Common myeloid progenitor, CD34-positive (primary cell): Measurements from ENCODE around the gene PAX8.

Source experiments
- CTCF ChIA-PET: fragments of 350-600 bp; sonication (Branson Sonifier 250); formaldehyde crosslinking; loops from one replicate; lab custom pipeline; 2021; ENCODE audit warnings: antibody characterized with exemption; lab: Charles Lee
- POLR2A ChIA-PET: fragments of 350-600 bp; sonication (Branson Sonifier 250); formaldehyde crosslinking; loops from one replicate; lab custom pipeline; 2021; ENCODE audit warnings: antibody characterized with exemption; lab: Charles Lee
- DNase-seq, 3 donors: peaks; one replicate each; pipeline versions ENCODE4 v3.0.0 to v3.0.0-alpha.2; 2013
- H3K27ac ChIP-seq, 2 experiments: 1 replicate in 1 of 2; 2 replicates in 1 of 2; pipeline ENCODE4 v1.7.0; 2013; ENCODE audit warnings: inconsistent platforms in 2 of 2, low read length in 2 of 2, mild to moderate bottlenecking in 2 of 2, low read depth in 1 of 2, moderate library complexity in 1 of 2; ENCODE audit not compliant: severe bottlenecking in 2 of 2, insufficient read depth in 1 of 2, poor library complexity in 1 of 2
- H3K27me3 ChIP-seq, 5 experiments: replicated peaks in 2 of 5; 1 replicate in 3 of 5; 2 replicates in 2 of 5; pipeline versions ENCODE4 v1.6.1 to v1.7.0; 2013; ENCODE audit warnings: low read length in 4 of 5, mild to moderate bottlenecking in 2 of 5, moderate library complexity in 2 of 5, inconsistent platforms in 1 of 5; ENCODE audit not compliant: insufficient read depth in 5 of 5, control insufficient read depth in 4 of 5
- H3K36me3 ChIP-seq, 4 experiments: 1 replicate in 2 of 4; 2 replicates in 2 of 4; pipeline versions ENCODE4 v1.6.1 to v1.7.0; 2013; ENCODE audit warnings: low read length in 3 of 4, control low read depth in 1 of 4, mild to moderate bottlenecking in 1 of 4; ENCODE audit not compliant: control insufficient read depth in 4 of 4, insufficient read depth in 4 of 4
- H3K4me1 ChIP-seq, 4 experiments: 1 replicate in 3 of 4; 2 replicates in 1 of 4; pipeline versions ENCODE4 v1.6.1 to v1.7.1; 2013; ENCODE audit warnings: low read length in 3 of 4, mild to moderate bottlenecking in 3 of 4, control low read depth in 1 of 4, inconsistent platforms in 1 of 4, moderate library complexity in 1 of 4; ENCODE audit not compliant: control insufficient read depth in 4 of 4, insufficient read depth in 4 of 4; ENCODE audit errors: control extremely low read depth in 1 of 4
- H3K4me3 ChIP-seq, 7 experiments: 1 replicate in 4 of 7; 2 replicates in 3 of 7; pipeline versions ENCODE4 v1.5.1 to v1.7.0; 2013; ENCODE audit warnings: mild to moderate bottlenecking in 7 of 7, low read length in 6 of 7, moderate library complexity in 6 of 7, inconsistent platforms in 2 of 7, low read depth in 2 of 7, control low read depth in 1 of 7; ENCODE audit not compliant: insufficient read depth in 4 of 7, control insufficient read depth in 1 of 7; ENCODE audit errors: extremely low read depth in 1 of 7
- H3K9me3 ChIP-seq, 5 experiments: 1 replicate in 4 of 5; 2 replicates in 1 of 5; pipeline versions ENCODE4 v1.6.1 to v1.7.1; 2013; ENCODE audit warnings: low read length in 4 of 5, mild to moderate bottlenecking in 2 of 5, inconsistent platforms in 1 of 5, low read depth in 1 of 5, moderate library complexity in 1 of 5; ENCODE audit not compliant: control insufficient read depth in 4 of 5, insufficient read depth in 2 of 5; ENCODE audit errors: control extremely low read depth in 1 of 5
- WGBS: methylation state at CpG from one replicate; pipeline ENCODE4 v1.1.5; 2013; ENCODE audit not compliant: insufficient coverage; 5-methylcytosine and 5-hydroxymethylcytosine counted together

The PAX8 gene

DNA sequence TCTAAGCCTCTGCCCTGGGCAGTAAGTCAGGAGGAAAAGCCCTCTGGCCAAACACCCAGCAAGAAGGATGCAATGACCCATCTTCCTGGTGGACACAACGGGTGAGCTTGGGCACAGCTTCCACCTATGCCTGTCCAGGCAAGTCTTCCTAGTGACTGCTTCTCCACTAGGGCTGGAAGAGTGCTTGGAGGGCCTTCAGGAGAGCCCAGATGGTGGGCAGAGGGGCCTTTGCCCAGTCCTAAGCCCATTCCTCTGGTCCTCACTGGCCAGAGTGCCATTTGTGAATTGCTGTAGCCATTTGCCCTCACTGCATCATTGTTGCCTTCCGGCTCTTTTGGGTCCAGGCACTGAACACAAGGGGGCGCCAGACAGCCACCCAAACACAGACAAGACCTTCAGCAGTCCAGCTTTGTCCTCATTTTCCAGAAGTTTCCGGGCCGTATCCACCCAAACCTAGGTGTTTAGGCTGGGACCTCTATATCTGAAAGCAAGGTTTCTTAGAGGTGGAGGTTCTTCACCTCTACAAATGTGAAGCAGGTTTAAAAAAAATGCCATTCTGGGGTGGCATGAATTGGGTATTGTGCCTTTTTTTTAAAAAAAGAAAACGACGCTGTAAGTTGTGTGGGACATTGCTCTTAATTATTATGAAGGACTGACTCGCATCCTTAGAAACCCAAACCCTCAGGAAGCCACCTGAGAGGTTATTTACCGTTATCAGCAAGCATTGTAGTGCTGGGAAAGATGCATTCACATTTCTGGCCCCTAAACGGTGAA, 29.5 kb downstream of the PAX8 start:
- no peaks in the 10 kb centered on the region for H3K9me3 ChIP-seq
- 38% methylated on average over 10 of the region's 10 CpGs for WGBS
- peaks cover 3 to 53% (median 18%) of the 10 kb centered on the region in 4 experiments for H3K4me1 ChIP-seq
- H3K27me3 ChIP-seq: no peaks in the 10 kb centered on the region
- no peak overlapping the region for H3K4me3 ChIP-seq
- no peak overlapping the region for H3K27ac ChIP-seq
- DNase-seq: peak; percentile 69 to 79 (median 75)
- H3K36me3 ChIP-seq: no peaks in the 10 kb centered on the region
- ChIA-PET POLR2A (interaction anchor here (0.6 kb wide), 1 partner anchor 107 kb away, joined by 3 read pairs; no protein-coding TSS in a partner anchor), CTCF (interaction anchor here (0.8 to 13.8 kb wide), 17 partner anchors 8 to 159 kb away, joined by 4 to 146 read pairs (median 13); no protein-coding TSS in a partner anchor)

DNA sequence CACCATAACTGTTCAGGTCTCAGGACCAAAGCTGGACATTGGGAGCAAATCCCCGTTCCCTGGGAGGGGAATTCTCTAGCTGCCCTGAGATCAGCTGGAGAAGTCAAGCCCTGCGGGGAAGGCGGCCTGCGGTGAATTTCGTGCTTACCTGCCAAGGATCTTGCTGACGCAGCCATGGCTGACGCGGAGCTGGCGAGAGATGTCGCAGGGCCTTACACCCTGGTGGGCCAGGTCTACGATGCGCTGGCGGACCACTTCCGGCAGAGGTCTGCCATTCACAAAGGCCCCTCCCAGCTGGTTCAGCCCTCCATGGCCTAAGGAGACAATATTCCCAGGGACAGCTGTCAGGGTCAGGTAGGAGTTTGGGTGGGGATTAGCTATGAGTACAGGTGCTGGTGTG, 32.1 kb downstream of the PAX8 start:
- ChIA-PET CTCF (interaction anchor here (0.7 to 13.8 kb wide), 13 partner anchors 8 to 124 kb away, joined by 3 to 146 read pairs (median 17); no protein-coding TSS in a partner anchor), POLR2A (no interaction called here)
- Histone ChIP-seq H3K4me1 (peaks cover 2 to 44% (median 15%) of the 10 kb centered on the region in 4 experiments), H3K36me3 (no peaks in the 10 kb centered on the region), H3K27me3 (no peaks in the 10 kb centered on the region), H3K9me3 (no peaks in the 10 kb centered on the region), H3K4me3 (no peak overlapping the region), H3K27ac (no peak overlapping the region)
- 90% methylated on average over 13 of the region's 14 CpGs for WGBS
- no peak for DNase-seq

DNA sequence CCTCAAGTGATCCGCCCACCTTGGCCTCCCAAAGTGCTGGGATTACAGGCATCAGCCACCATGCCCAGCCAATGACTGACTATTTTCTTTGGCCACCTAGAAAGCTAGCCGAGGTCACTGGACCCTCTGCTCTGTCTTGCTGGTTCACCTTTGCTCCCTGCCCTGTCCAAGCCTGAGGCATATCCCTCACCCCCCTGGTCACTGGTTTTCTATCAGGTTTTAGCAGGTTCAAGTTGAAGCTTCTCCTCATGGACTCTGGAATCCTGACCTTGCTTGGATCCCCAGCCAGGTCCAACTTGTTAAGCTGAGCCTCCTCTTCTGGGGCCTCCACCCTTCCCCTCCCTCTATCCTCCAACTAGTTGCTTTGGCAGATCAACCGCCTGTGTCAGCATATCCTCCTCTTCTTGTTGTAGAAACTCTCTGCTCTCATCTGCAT, 33.4 kb downstream of the PAX8 start:
- no peak overlapping the region for H3K4me3 ChIP-seq
- H3K9me3 ChIP-seq: no peaks in the 10 kb centered on the region
- CTCF ChIA-PET: interaction anchor here (0.8 to 13.8 kb wide), 9 partner anchors 11 to 145 kb away, joined by 3 to 146 read pairs (median 13); no protein-coding TSS in a partner anchor
- DNase-seq: no peak
- POLR2A ChIA-PET: no interaction called here
- H3K4me1 ChIP-seq: peaks cover 2 to 44% (median 12%) of the 10 kb centered on the region in 4 experiments
- no peaks in the 10 kb centered on the region for H3K27me3 ChIP-seq
- H3K36me3 ChIP-seq: no peaks in the 10 kb centered on the region
- H3K27ac ChIP-seq: no peak overlapping the region
- 96% methylated on average over 3 of the region's 3 CpGs for WGBS

DNA sequence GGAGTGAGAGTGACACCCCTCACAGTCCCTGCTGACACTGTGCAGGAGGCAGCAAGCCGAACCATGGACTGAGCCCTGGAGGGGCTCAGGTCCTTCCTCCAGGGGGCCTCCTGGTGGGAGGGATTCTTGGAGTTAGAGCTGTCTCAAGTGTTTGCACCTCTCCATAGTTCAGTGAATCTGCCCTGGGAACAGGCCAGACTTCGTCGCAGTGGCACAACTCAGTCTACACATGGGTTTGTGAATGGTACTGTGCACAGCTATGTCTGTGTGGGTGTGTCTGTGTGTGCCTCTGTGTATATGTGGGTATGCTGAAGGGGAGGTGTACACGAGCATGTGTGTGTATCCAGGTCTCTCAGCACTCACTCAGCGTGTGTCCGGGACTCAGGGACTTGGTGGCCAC, 36.4 kb downstream of the PAX8 start:
- H3K36me3 ChIP-seq: no peaks in the 10 kb centered on the region
- no peaks in the 10 kb centered on the region for H3K9me3 ChIP-seq
- no peak overlapping the region for H3K27ac ChIP-seq
- H3K4me3 ChIP-seq: no peak overlapping the region
- H3K27me3 ChIP-seq: no peaks in the 10 kb centered on the region
- CTCF ChIA-PET: interaction anchor here (1.7 to 13.8 kb wide), 2 partner anchors 40 to 128 kb away, joined by 4 to 146 read pairs; no protein-coding TSS in a partner anchor
- DNase-seq: no peak
- WGBS: 100% methylated on average over 6 of the region's 6 CpGs
- H3K4me1 ChIP-seq: peaks cover 4 to 50% (median 22%) of the 10 kb centered on the region in 4 experiments
- POLR2A ChIA-PET: no interaction called here

DNA sequence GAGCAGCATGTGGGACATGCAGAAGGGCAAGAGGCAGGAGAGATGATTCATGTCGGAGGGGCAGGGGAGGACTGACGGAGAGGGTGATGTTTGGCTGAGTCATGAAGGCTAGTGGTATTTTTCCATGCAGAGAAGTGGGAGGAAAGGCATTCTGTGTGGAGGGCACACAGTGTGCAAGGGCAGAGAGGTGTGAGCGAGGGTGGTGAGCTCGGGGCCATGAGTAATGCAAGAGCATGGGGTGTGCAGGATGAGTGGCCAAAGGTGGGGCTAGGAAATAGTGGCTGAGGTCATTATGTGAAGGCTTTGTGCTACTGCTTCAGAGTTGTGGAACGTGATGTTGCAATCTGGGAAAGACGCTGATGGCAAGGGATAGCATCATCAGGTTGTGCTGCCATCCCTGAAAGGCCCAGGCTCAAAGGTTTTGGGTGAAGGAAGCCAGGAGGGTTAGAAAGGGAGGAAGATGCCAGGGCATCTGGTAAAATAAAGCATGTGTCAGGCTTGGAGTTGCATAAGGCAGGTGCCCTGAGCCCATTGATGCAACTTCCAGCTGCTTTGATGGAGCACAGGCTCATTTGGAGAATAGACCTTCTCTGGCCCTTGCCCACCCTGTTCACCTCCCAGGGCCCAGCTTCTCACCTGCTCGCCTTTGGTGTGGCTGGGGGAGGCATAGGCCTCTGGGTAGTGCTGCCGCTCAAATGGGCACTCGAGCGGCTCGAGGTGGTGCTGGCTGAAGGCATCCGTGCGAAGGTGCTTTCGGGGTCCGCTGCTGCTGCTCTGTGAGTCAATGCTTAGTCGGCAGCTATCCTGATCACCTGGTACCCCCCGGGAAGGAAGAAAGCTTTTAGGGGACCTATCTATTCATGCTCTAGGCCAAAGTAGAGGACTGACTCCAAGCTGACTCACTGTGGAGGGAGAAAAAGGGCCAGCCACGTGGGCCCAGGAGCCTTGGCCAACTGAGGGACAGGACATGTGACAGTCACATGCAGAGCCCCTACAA, 37.5 kb downstream of the PAX8 start:
- H3K36me3 ChIP-seq: no peaks in the 10 kb centered on the region
- WGBS: 81% methylated on average over 14 of the region's 18 CpGs
- no peaks in the 10 kb centered on the region for H3K27me3 ChIP-seq
- H3K9me3 ChIP-seq: no peaks in the 10 kb centered on the region
- ChIA-PET CTCF (interaction anchor here (0.9 to 13.8 kb wide), 9 partner anchors 8 to 149 kb away, joined by 3 to 146 read pairs (median 5); no protein-coding TSS in a partner anchor), POLR2A (no interaction called here)
- DNase-seq: peak in 2 of 3 donors; percentile 69 to 76
- peaks cover 4 to 50% (median 22%) of the 10 kb centered on the region in 4 experiments for H3K4me1 ChIP-seq
- no peak overlapping the region for H3K4me3 ChIP-seq
- H3K27ac ChIP-seq: no peak overlapping the region

DNA sequence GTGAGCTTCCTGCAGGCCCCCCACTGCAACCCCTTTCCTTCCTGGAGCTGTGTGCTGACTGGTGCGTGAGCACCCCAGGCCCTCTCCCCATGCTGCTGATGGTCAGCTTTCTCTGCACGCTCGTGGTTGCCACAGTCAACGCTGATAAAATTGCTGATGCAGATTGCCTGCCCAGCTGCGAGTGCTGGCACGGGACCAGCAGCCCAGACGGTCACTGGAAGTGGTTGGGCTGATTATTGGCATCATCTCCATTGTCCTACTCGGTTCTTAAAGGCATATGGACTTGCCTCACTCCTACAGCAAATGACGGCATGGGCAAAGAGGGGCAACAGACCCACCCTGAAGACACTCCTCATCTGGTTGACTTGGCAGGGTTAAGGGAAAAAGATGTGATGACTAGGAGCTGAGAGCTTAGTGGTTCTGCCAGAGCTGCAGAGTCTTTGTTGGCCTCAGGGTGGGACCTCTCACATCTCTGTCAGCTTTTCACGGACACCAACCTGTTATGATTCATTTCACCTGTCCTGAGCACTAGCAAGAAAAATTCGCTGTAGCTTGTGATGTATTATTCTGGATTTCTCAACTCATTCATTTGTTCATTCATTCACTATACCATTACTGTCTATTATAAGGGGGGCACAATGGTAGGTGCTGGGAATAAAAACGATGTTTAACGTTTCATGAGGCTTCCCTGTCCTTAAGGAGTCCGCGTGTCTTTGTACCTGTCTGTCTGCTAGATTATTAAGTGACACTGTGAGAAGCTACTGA, 38.4 kb downstream of the PAX8 start:
- Histone ChIP-seq H3K4me1 (peaks cover 4 to 47% (median 22%) of the 10 kb centered on the region in 4 experiments), H3K36me3 (no peaks in the 10 kb centered on the region), H3K4me3 (peak overlapping the region in 3 of 7 experiments; percentile 12 to 31 (median 25)), H3K27me3 (no peaks in the 10 kb centered on the region), H3K27ac (no peak overlapping the region), H3K9me3 (no peaks in the 10 kb centered on the region)
- WGBS: 3% methylated on average over 8 of the region's 15 CpGs
- CTCF ChIA-PET: interaction anchor here (0.8 to 4.4 kb wide), 13 partner anchors 9 to 150 kb away, joined by 3 to 33 read pairs (median 5); no protein-coding TSS in a partner anchor
- POLR2A ChIA-PET: no interaction called here
- peak in 2 of 3 donors; percentile 51 to 59 for DNase-seq
